Mammary epithelial cell (primary cell): Measurements from ENCODE around the gene ISLR.

ENCODE experiments used
- EZH2 ChIP-seq: IDR thresholded peaks from 2 replicates; pipeline ENCODE4 v1.6.1; 2012; ENCODE audit warnings: low read length, inconsistent platforms, borderline replicate concordance
- TF ChIP-seq, protein P1 (sequence below), 2 donors: IDR thresholded peaks in 1 of 2; conservative IDR thresholded peaks in 1 of 2; 2 replicates each; pipeline ENCODE4 v1.5.1; 2011 to 2012; ENCODE audit warnings: inconsistent platforms in 2 of 2, low read length in 2 of 2, mild to moderate bottlenecking in 2 of 2, control low read depth in 1 of 2, low read depth in 1 of 2; ENCODE audit not compliant: insufficient read depth in 1 of 2; ENCODE audit errors: extremely low read depth in 1 of 2

DNA sequence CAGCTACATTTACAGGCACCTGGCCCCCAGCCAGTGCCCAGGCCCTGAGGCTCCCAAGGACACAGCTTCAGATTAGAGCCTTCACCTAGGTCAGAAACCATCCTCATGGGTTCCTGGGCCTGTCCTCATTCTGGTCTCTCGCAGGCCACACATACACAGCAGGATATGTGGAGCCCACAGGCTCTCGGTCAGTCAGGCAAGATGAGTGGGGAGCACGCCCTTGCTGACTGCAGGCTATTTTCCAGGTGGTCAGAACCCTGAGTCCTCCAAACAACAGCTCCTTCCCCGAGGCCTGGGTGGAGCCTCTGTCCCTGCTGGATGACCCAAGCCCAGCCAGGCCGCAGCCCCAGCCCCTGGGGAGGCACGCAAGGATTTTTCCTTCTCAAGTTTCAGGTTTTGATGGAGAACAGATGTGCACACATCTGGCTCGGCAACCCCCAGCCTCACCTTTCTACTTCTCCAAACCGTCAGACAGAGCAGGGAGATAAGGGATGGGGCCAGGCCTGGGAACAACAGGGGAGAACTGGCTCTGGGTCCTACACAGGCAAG is 27.4 kb downstream of the ISLR start:
- TF ChIP-seq, protein P1, sequence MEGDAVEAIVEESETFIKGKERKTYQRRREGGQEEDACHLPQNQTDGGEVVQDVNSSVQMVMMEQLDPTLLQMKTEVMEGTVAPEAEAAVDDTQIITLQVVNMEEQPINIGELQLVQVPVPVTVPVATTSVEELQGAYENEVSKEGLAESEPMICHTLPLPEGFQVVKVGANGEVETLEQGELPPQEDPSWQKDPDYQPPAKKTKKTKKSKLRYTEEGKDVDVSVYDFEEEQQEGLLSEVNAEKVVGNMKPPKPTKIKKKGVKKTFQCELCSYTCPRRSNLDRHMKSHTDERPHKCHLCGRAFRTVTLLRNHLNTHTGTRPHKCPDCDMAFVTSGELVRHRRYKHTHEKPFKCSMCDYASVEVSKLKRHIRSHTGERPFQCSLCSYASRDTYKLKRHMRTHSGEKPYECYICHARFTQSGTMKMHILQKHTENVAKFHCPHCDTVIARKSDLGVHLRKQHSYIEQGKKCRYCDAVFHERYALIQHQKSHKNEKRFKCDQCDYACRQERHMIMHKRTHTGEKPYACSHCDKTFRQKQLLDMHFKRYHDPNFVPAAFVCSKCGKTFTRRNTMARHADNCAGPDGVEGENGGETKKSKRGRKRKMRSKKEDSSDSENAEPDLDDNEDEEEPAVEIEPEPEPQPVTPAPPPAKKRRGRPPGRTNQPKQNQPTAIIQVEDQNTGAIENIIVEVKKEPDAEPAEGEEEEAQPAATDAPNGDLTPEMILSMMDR (conservative IDR thresholded peaks at IDR 0.05 in 1 of 2, IDR thresholded peaks at IDR 0.05 in 1 of 2; ENCODE audit: extremely low read depth in 1 of 2, insufficient read depth in 1 of 2, low read depth in 1 of 2, low read length in 2 of 2): no peak
- no peak for TF ChIP-seq EZH2
